GM06990 (cell line): ENCODE results near the gene EEPD1.

ENCODE experiments used
- DNase-seq: peaks from one replicate; pipeline ENCODE4 v3.0.0-alpha.2; 2011; ENCODE audit not compliant: insufficient read length; ENCODE audit errors: extremely low read depth
- H3K27me3 ChIP-seq: replicated peaks from 2 replicates; pipeline ENCODE4 v1.6.0; 2011; ENCODE audit warnings: low read length; ENCODE audit not compliant: control insufficient read depth, insufficient read depth
- H3K36me3 ChIP-seq: 2 replicates; pipeline ENCODE4 v1.5.1; 2011; ENCODE audit warnings: low read length; ENCODE audit not compliant: control insufficient read depth, insufficient read depth
- H3K4me3 ChIP-seq: replicated peaks from 2 replicates; pipeline ENCODE4 v1.5.1; 2011; ENCODE audit warnings: low read depth, mild to moderate bottlenecking, control low read depth, low read length
- CTCF ChIP-seq: IDR thresholded peaks from 2 replicates; pipeline ENCODE4 v1.5.1; 2011; ENCODE audit warnings: low read length, control low read depth, mild to moderate bottlenecking, inconsistent platforms; ENCODE audit not compliant: insufficient read depth, poor library complexity, severe bottlenecking

Gene EEPD1

GRCh38 chr7:36208997-36209813 lies 56.2 kb downstream of the EEPD1 start:
- no peak for DNase-seq
- Histone ChIP-seq H3K36me3 (no peaks in the 10 kb centered on the region), H3K27me3 (no peaks in the 10 kb centered on the region; the same call in 1 of the 2 replicates), H3K4me3 (no peak overlapping the region)
- no peak for TF ChIP-seq CTCF

GRCh38 chr7:36209814-36210183 lies 56.7 kb downstream of the EEPD1 start:
- TF ChIP-seq CTCF: no peak
- no peak for DNase-seq
- no peaks in the 10 kb centered on the region; the same call in 1 of the 2 replicates for H3K27me3 ChIP-seq
- no peaks in the 10 kb centered on the region for H3K36me3 ChIP-seq
- H3K4me3 ChIP-seq: no peak overlapping the region

- H3K27me3 ChIP-seq: no peaks in the 10 kb centered on the region; the same call in 1 of the 2 replicates
- no peak for DNase-seq
- H3K4me3 ChIP-seq: no peak overlapping the region
- H3K36me3 ChIP-seq: no peaks in the 10 kb centered on the region
- no peak for TF ChIP-seq CTCF
These were observed 57.4 kb downstream of the EEPD1 start for GRCh38 chr7:36210291-36210922.

- DNase-seq: no peak
- no peak for TF ChIP-seq CTCF
- H3K4me3 ChIP-seq: no peak overlapping the region
- no peaks in the 10 kb centered on the region for H3K36me3 ChIP-seq
- no peaks in the 10 kb centered on the region; the same call in 1 of the 2 replicates for H3K27me3 ChIP-seq
These were observed 61.8 kb downstream of the EEPD1 start for GRCh38 chr7:36214608-36215456.

- no peak for TF ChIP-seq CTCF
- Histone ChIP-seq H3K4me3 (no peak overlapping the region), H3K36me3 (no peaks in the 10 kb centered on the region), H3K27me3 (no peaks in the 10 kb centered on the region; the same call in 1 of the 2 replicates)
- no peak for DNase-seq
These were observed 62.4 kb downstream of the EEPD1 start for GRCh38 chr7:36215457-36215765.
